ENCODE measurements around the gene ADCY6.

Gene ADCY6

DNA sequence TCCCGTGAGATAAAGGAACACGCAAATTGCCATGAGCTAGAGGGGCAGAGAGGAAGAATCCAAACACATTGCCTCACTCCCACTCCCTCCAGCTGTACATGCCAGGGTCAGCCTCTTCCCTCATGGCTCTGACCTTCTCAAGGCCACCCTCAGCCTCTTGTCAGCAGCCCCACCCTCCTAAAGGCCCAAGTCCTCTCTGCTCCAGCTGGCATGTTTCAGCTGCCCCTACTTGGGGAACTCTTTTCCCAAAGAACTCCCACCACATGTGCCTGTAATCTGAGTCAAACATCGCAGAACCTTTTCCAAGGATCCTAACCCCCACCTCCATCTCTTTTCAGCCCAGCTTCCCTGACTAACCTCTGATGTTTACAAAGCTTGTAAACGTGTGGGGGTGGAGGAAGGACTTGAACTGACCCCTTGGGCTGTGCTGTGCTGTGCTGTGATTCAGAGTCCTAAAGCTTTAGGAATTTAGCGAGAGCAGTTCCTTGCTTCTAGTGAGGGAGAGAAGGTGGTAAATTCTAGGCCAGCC lies 22.1 kb upstream of the ADCY6 start:
- TF ChIP-seq, protein P1, sequence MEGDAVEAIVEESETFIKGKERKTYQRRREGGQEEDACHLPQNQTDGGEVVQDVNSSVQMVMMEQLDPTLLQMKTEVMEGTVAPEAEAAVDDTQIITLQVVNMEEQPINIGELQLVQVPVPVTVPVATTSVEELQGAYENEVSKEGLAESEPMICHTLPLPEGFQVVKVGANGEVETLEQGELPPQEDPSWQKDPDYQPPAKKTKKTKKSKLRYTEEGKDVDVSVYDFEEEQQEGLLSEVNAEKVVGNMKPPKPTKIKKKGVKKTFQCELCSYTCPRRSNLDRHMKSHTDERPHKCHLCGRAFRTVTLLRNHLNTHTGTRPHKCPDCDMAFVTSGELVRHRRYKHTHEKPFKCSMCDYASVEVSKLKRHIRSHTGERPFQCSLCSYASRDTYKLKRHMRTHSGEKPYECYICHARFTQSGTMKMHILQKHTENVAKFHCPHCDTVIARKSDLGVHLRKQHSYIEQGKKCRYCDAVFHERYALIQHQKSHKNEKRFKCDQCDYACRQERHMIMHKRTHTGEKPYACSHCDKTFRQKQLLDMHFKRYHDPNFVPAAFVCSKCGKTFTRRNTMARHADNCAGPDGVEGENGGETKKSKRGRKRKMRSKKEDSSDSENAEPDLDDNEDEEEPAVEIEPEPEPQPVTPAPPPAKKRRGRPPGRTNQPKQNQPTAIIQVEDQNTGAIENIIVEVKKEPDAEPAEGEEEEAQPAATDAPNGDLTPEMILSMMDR (IDR thresholded peaks at IDR 0.05; ENCODE audit: low read depth, low read length, missing control alignments) = no peak
- DNase-seq (ENCODE audit: extremely low read depth, low read depth) = peak; percentile 76
- no peak overlapping the region for H3K4me3 ChIP-seq (replicated peaks; ENCODE audit: low read depth, low read length)

DNA sequence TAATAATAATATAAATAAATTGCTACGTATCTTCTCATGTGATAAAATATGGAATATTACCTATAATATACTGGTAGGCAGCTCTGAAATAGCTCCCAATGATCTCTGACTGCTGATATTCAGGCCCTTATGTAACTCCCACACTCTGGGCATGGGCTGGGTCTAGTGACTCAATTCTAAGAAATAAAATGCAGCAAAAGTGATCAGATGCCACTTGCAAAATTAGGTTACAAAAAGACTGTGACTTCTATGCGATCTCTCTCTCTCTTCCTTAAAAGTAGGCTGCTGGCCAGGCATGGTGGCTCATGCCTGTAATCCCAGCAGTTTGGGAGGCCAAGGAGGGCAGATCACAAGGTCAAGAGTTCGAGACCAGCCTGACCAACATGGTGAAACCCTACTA lies 19.1 kb upstream of the ADCY6 start:
- TF ChIP-seq, protein P1 (IDR thresholded peaks at IDR 0.05; ENCODE audit: low read depth, low read length, missing control alignments) = no peak
- no peak overlapping the region for H3K4me3 ChIP-seq (replicated peaks; ENCODE audit: low read depth, low read length)
- no peak for DNase-seq (ENCODE audit: extremely low read depth, low read depth)

DNA sequence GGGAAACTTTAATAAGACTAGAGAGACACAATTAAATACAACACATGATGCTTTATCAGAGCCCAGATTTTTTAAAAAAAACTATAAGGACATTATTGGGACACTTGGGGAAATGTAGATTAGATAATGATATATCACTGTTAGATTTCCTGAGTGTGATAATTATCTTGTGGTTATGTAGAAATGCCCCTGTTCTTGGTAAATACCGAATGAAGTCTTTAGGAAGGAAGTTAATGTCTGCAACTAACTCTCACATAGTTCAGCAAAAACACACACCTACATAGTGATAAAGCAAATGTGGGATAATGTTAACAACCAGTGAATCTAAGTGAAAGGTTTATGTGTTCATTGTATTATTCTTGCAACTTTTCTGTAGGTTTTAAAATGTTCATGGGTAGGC lies 14.8 kb upstream of the ADCY6 start:
- DNase-seq (ENCODE audit: extremely low read depth, low read depth) = no peak
- TF ChIP-seq, protein P1 (IDR thresholded peaks at IDR 0.05; ENCODE audit: low read depth, low read length, missing control alignments) = no peak
- no peak overlapping the region for H3K4me3 ChIP-seq (replicated peaks; ENCODE audit: low read depth, low read length)

DNA sequence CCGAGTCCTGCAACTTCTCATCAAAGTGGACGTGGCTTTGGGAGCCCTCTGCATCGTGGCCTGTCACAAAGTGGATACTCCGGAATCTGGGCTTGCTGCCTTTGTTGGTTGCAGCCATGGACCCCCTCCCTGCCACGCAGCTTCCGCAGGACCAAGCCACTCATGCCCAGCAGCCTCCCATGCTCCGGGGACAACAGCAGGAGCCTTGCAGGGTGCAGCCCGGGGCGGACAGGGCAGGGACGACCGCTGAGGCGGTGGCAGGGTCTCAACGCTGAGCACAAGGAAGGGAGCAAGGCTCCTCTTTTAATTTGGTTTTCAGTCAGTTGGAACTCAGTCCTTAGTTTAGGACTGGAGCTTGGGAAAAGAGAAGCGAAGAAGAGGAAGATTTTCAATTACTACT lies 12.1 kb upstream of the ADCY6 start:
- TF ChIP-seq, protein P1 (IDR thresholded peaks at IDR 0.05; ENCODE audit: low read depth, low read length, missing control alignments) = no peak
- H3K4me3 ChIP-seq (replicated peaks; ENCODE audit: low read depth, low read length) = no peak overlapping the region
- no peak for DNase-seq (ENCODE audit: extremely low read depth, low read depth)

DNA sequence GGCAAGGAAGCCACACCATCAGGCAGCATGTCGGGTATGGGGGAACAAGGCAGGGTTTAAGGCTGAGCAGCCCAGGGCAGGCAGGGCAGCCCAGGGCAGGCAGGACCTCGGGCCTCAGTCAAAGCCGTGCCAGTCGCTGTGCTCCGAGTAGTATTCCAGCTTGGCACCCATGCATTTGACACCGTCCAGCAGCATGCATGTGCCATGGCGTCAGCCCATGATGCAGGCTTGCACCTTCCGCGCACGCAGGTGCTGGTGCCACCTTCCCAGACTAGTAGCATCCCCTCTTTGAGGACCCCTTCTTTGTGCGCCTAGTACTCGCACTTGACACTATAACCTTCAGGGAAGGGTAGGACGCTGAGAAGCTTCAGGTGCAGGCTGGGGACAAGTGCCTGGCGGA lies 11.6 kb upstream of the ADCY6 start:
- H3K4me3 ChIP-seq (replicated peaks; ENCODE audit: low read depth, low read length) = no peak overlapping the region
- no peak for DNase-seq (ENCODE audit: extremely low read depth, low read depth)
- TF ChIP-seq, protein P1 (IDR thresholded peaks at IDR 0.05; ENCODE audit: low read depth, low read length, missing control alignments) = no peak

DNA sequence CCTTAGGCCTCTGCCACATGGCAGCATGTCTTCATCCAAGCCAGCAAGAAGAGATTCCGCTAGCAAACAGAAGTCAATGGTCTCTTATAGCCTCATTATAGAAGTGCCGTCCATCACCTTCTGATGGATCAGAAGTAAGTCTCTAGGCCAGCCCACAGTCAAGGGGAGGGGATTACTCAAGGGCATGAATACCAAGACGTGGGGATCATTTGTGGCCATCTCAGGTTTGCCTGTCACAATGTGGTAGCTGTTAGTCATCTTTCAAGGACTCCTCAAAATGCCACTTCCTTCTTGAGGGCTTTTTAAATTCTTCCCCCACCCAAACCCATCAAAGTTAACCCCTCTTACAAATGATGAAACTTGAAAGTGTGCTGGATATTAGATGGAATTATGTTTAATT lies 8.1 kb upstream of the ADCY6 start:
- no peak overlapping the region for H3K4me3 ChIP-seq (replicated peaks; ENCODE audit: low read depth, low read length)
- DNase-seq (ENCODE audit: extremely low read depth, low read depth) = no peak
- TF ChIP-seq, protein P1 (IDR thresholded peaks at IDR 0.05; ENCODE audit: low read depth, low read length, missing control alignments) = no peak
